Measurements from ENCODE around the gene ANKRD6.

- TF ChIP-seq CTCF (conservative IDR thresholded peaks at IDR 0.05; ENCODE audit: low read depth, low read length) (no peak), EZH2phosphoT487 (IDR thresholded peaks at IDR 0.05; ENCODE audit: borderline replicate concordance, low read length) (no peak)
These were observed 77.4 kb downstream of the ANKRD6 start for GRCh38 chr6:89510393-89510792.

Measured in PC-3 (cell line).